Keratinocyte (primary cell): ENCODE data around the gene MBP. TPM values are rescaled to one million over a fixed set of nuclear protein-coding genes. Genes with fewer than 3 reads are reported as not detected.

Source experiments
- DNase-seq: peaks from one replicate; pipeline ENCODE4 v3.0.0-alpha.2; 2011; ENCODE audit warnings: low read depth, missing footprints, low spot score
- FAIRE-seq: peaks from 2 replicates; lab custom pipeline; 2011; peaks lifted over from hg19 to GRCh38; lab: Jason Lieb, UNC
- H2AFZ ChIP-seq: 2 replicates; pipeline ENCODE4 v1.6.0; 2012; ENCODE audit warnings: low read length, control low read depth, inconsistent platforms; ENCODE audit not compliant: control insufficient read depth
- H3K27ac ChIP-seq: 2 replicates; pipeline ENCODE4 v1.5.1; 2011; ENCODE audit warnings: low read length; ENCODE audit not compliant: control insufficient read depth, insufficient read depth
- H3K27me3 ChIP-seq: 3 replicates; pipeline ENCODE4 v1.6.0; 2011; ENCODE audit warnings: low read length; ENCODE audit not compliant: control insufficient read depth, insufficient read depth; ENCODE audit errors: extremely low read depth
- H3K36me3 ChIP-seq, 2 experiments: 2 replicates in 1 of 2; 3 replicates in 1 of 2; pipeline ENCODE4 v1.5.1; 2011; ENCODE audit warnings: low read length in 2 of 2, mild to moderate bottlenecking in 1 of 2; ENCODE audit not compliant: control insufficient read depth in 2 of 2, insufficient read depth in 2 of 2; ENCODE audit errors: extremely low read depth in 1 of 2
- H3K4me1 ChIP-seq: 3 replicates; pipeline ENCODE4 v1.5.1; 2011; ENCODE audit warnings: low read length; ENCODE audit not compliant: control insufficient read depth, insufficient read depth; ENCODE audit errors: extremely low read depth
- H3K4me2 ChIP-seq: 3 replicates; pipeline ENCODE4 v1.6.0; 2011; ENCODE audit warnings: low read depth, low read length; ENCODE audit not compliant: control insufficient read depth, insufficient read depth; ENCODE audit errors: extremely low read depth
- H3K4me3 ChIP-seq, 3 experiments: fragments of 200-600 bp in 1 of 3; sonication (generic) in 1 of 3; 2 replicates in 2 of 3; 3 replicates in 1 of 3; pipeline ENCODE4 v1.5.1; 2011 to 2016; ENCODE audit warnings: low read length in 3 of 3, mild to moderate bottlenecking in 3 of 3, control low read depth in 2 of 3, inconsistent platforms in 1 of 3, low read depth in 1 of 3, mixed read lengths in 1 of 3, mixed run types in 1 of 3, moderate library complexity in 1 of 3; ENCODE audit not compliant: control insufficient read depth in 2 of 3, insufficient read depth in 2 of 3; ENCODE audit errors: extremely low read depth in 1 of 3
- H3K79me2 ChIP-seq: 2 replicates; pipeline ENCODE4 v1.6.0; 2012; ENCODE audit warnings: low read length; ENCODE audit not compliant: control insufficient read depth, insufficient read depth
- H3K9ac ChIP-seq: 3 replicates; pipeline ENCODE4 v1.6.0; 2011; ENCODE audit warnings: low read length; ENCODE audit not compliant: control insufficient read depth, insufficient read depth; ENCODE audit errors: extremely low read depth
- H3K9me1 ChIP-seq: 3 replicates; pipeline ENCODE4 v1.6.0; 2011; ENCODE audit warnings: low read length; ENCODE audit not compliant: control insufficient read depth, insufficient read depth; ENCODE audit errors: extremely low read depth
- H3K9me3 ChIP-seq: 2 replicates; pipeline ENCODE4 v1.5.1; 2012; ENCODE audit warnings: low read depth, low read length; ENCODE audit not compliant: control insufficient read depth
- H4K20me1 ChIP-seq: 3 replicates; pipeline ENCODE4 v1.6.0; 2011; ENCODE audit warnings: low read length; ENCODE audit not compliant: control insufficient read depth, insufficient read depth; ENCODE audit errors: extremely low read depth
- EZH2 ChIP-seq: IDR thresholded peaks from one replicate; pipeline ENCODE4 v1.6.1; 2012; ENCODE audit warnings: inconsistent platforms, mild to moderate bottlenecking, low read length, moderate library complexity
- dilution Hi-C: fragments of 300-500 bp; cut with MboI; formaldehyde crosslinking; loops from one replicate; pipeline ENCODE4 v1.7.0; 2020; ENCODE audit warnings: low sequenced_read_pairs; ENCODE audit not compliant: extremely low pct_ligation_motif_present
- polyA plus RNA-seq, 5 experiments: library from polyadenylated mRNA; depleted of rRNA in 3 of 5; stranded (reverse) in 3 of 5; stranded (forward) in 1 of 5; unstranded in 1 of 5; fragments of >200 nt; gene quantifications; 1 replicate in 1 of 5; 2 replicates in 3 of 5; 3 replicates in 1 of 5; pipeline versions ENCODE4 v1.2.1 to v1.2.3, GENCODE V29; 2011 to 2012; ENCODE audit warnings: missing spikeins in 2 of 5, low read depth in 1 of 5, low replicate concordance in 1 of 5
- TF ChIP-seq, protein P1 (sequence below), 3 experiments: IDR thresholded peaks in 1 of 3; conservative IDR thresholded peaks in 1 of 3; optimal IDR thresholded peaks in 1 of 3; 2 replicates in 2 of 3; 3 replicates in 1 of 3; pipeline versions ENCODE3 to v1.5.1; 2011; ENCODE audit warnings: low read length in 3 of 3, mild to moderate bottlenecking in 3 of 3, moderate library complexity in 2 of 3, control low read depth in 1 of 3, inconsistent platforms in 1 of 3; ENCODE audit not compliant: insufficient read depth in 2 of 3; ENCODE audit errors: extremely low read depth in 1 of 3

Gene MBP
- polyA plus RNA-seq, 1 donor (not counting 4 experiments of a cell fraction or from before 2014, with no cell fraction given) = 38.7 TPM

DNA sequence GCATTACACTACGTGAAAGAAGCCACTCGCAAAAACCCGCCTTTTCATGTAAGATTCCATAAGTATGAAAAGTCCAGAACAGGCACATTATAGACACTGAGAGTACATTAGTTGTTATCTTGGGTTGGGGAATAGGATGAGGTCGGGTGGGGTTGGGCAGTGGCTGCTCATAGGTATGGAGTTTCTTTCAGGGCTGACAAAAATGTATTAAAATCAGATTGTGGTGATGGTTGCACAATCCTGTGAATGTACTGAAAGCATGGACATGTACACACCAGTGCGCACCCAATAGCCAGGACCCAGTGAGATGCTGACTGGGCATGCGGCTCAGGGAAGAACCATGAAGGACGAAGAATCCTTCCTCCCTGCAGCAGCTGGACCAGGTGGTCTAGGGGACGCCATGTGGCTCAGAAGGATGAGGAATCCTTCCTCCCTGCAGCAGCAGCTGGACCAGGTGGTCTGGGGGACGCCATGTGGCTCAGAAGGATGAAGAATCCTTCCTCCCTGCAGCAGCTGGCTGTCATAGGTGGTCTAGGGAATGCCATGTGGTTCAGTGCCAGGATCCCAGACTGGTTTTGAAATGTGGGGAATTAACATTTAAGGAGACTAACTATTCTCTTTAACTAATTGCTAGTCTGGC is 50.1 kb downstream of the MBP start:
- no peaks in the 10 kb centered on the region for H3K27me3 ChIP-seq
- no peak for FAIRE-seq
- H3K9me3 ChIP-seq = no peaks in the 10 kb centered on the region
- H4K20me1 ChIP-seq = no peaks in the 10 kb centered on the region
- H3K4me3 ChIP-seq = no peak overlapping the region
- no peak for DNase-seq
- peaks cover 27% of the 10 kb centered on the region for H3K4me1 ChIP-seq
- dilution Hi-C loops = no loop called here
- TF ChIP-seq, protein P1, sequence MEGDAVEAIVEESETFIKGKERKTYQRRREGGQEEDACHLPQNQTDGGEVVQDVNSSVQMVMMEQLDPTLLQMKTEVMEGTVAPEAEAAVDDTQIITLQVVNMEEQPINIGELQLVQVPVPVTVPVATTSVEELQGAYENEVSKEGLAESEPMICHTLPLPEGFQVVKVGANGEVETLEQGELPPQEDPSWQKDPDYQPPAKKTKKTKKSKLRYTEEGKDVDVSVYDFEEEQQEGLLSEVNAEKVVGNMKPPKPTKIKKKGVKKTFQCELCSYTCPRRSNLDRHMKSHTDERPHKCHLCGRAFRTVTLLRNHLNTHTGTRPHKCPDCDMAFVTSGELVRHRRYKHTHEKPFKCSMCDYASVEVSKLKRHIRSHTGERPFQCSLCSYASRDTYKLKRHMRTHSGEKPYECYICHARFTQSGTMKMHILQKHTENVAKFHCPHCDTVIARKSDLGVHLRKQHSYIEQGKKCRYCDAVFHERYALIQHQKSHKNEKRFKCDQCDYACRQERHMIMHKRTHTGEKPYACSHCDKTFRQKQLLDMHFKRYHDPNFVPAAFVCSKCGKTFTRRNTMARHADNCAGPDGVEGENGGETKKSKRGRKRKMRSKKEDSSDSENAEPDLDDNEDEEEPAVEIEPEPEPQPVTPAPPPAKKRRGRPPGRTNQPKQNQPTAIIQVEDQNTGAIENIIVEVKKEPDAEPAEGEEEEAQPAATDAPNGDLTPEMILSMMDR (optimal IDR thresholded peaks at IDR 0.05 in 1 of 3, IDR thresholded peaks at IDR 0.05 in 1 of 3, conservative IDR thresholded peaks at IDR 0.05 in 1 of 3; ENCODE audit: extremely low read depth in 1 of 3, insufficient read depth in 2 of 3, low read length in 3 of 3) = no peak
- TF ChIP-seq EZH2 = no peak
- peaks cover 65% of the 10 kb centered on the region for H3K79me2 ChIP-seq
- no peaks in the 10 kb centered on the region for H3K9me1 ChIP-seq
- no peak overlapping the region for H3K4me2 ChIP-seq
- peaks cover 5 to 6% of the 10 kb centered on the region in 2 experiments for H3K36me3 ChIP-seq
- H3K27ac ChIP-seq = no peak overlapping the region
- H2AFZ ChIP-seq = no peak overlapping the region
- H3K9ac ChIP-seq = no peak overlapping the region

DNA sequence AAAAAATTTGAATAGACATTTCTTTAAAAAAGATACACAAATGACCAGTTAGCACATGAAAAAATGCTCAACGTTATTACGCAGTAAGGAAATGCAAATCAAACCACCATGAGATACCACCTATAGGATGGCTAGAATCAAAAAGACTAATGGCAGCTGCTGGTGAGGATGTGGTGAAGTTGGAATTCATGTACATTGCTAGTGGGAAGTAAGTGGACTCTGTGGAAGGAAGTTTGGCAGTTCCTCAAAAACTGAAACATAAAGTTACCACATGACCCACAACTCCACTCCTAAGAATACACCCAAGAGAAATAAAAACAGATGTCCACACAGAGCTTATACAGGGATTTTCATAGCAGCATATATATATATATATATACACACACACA is 51.2 kb downstream of the MBP start:
- no peaks in the 10 kb centered on the region for H3K9me3 ChIP-seq
- no peak overlapping the region for H3K27ac ChIP-seq
- H3K79me2 ChIP-seq = peaks cover 72% of the 10 kb centered on the region
- TF ChIP-seq, protein P1 (optimal IDR thresholded peaks at IDR 0.05 in 1 of 3, IDR thresholded peaks at IDR 0.05 in 1 of 3, conservative IDR thresholded peaks at IDR 0.05 in 1 of 3; ENCODE audit: extremely low read depth in 1 of 3, insufficient read depth in 2 of 3, low read length in 3 of 3) = no peak
- no peak for TF ChIP-seq EZH2
- DNase-seq = no peak
- no peak overlapping the region for H3K4me3 ChIP-seq
- dilution Hi-C loops = no loop called here
- H3K9ac ChIP-seq = no peak overlapping the region
- FAIRE-seq = peak; percentile 64
- no peak overlapping the region for H2AFZ ChIP-seq
- no peaks in the 10 kb centered on the region for H3K27me3 ChIP-seq
- peaks cover 5 to 6% of the 10 kb centered on the region in 2 experiments for H3K36me3 ChIP-seq
- peaks cover 17% of the 10 kb centered on the region for H3K4me1 ChIP-seq
- H3K4me2 ChIP-seq = no peak overlapping the region
- H4K20me1 ChIP-seq = no peaks in the 10 kb centered on the region
- no peaks in the 10 kb centered on the region for H3K9me1 ChIP-seq
